HFF-Myc (cell line): ENCODE data around the gene P2RY6.

Experiments
- DNase-seq: peaks from one replicate; pipeline ENCODE4 v3.0.0-alpha.2; 2011; ENCODE audit warnings: low read depth; ENCODE audit errors: extremely low read depth
- H3K4me3 ChIP-seq: replicated peaks from 2 replicates; pipeline ENCODE4 v1.5.1; 2011; ENCODE audit warnings: low read depth, mild to moderate bottlenecking, control low read depth, low read length
- CTCF ChIP-seq: IDR thresholded peaks from 2 replicates; pipeline ENCODE4 v1.5.1; 2012; ENCODE audit warnings: mild to moderate bottlenecking, low read depth, low read length, control low read depth; ENCODE audit errors: missing control alignments

The P2RY6 gene

GRCh38 chr11:73333173-73333572 is 61.0 kb downstream of the P2RY6 start:
- no peak for DNase-seq
- TF ChIP-seq CTCF: no peak
- H3K4me3 ChIP-seq: no peak overlapping the region

GRCh38 chr11:73333640-73334383 is 61.7 kb downstream of the P2RY6 start:
- H3K4me3 ChIP-seq: no peak overlapping the region
- DNase-seq: no peak
- no peak for TF ChIP-seq CTCF

- DNase-seq: no peak
- no peak overlapping the region for H3K4me3 ChIP-seq
- TF ChIP-seq CTCF: no peak
These were observed 62.5 kb downstream of the P2RY6 start for GRCh38 chr11:73334384-73335203.

- DNase-seq: peak; percentile 81
- H3K4me3 ChIP-seq: no peak overlapping the region
- TF ChIP-seq CTCF: peak; percentile 99
These were observed 63.2 kb downstream of the P2RY6 start for GRCh38 chr11:73335204-73335923.

GRCh38 chr11:73337846-73338245 is 65.7 kb downstream of the P2RY6 start:
- H3K4me3 ChIP-seq: no peak overlapping the region
- no peak for DNase-seq
- TF ChIP-seq CTCF: no peak

GRCh38 chr11:73338279-73338678 is 66.1 kb downstream of the P2RY6 start:
- H3K4me3 ChIP-seq: no peak overlapping the region
- no peak for DNase-seq
- TF ChIP-seq CTCF: no peak
